IMR-90 (cell line): Measurements from ENCODE around the gene FCRL2. TPM values are rescaled to one million over a fixed set of nuclear protein-coding genes. Genes with fewer than 3 reads are reported as not detected.

Source experiments
- ATAC-seq: fragments of 200-7000 bp; cut with Tn5 transposase; 2 replicates; pipeline ENCODE4 v1.9.1; 2020; ENCODE audit warnings: low read depth, mild to moderate bottlenecking, moderate library complexity
- BruUV-seq: library from RNA; stranded (reverse); fragments of 400-500 nt; replicated peaks from 2 replicates; lab custom pipeline; 2021; lab: Mats Ljungman, UMichigan
- CTCF ChIA-PET: fragments of 300-600 bp; formaldehyde crosslinking; extraction: SDS; loops from one replicate; lab custom pipeline; 2021; ENCODE audit warnings: antibody characterized with exemption; lab: Yijun Ruan, JAX
- POLR2A ChIA-PET: fragments of 300-600 bp; sonication (Branson Sonifier 250); formaldehyde crosslinking; loops from one replicate; lab custom pipeline; 2022; ENCODE audit warnings: antibody characterized with exemption; ENCODE audit not compliant: unreplicated experiment; lab: Charles Lee
- DNase-seq: peaks from one replicate; pipeline ENCODE4 v3.0.0; 2013
- H2AFZ ChIP-seq: replicated peaks from 2 replicates; pipeline ENCODE3; 2013; ENCODE audit warnings: low read length, mild to moderate bottlenecking; ENCODE audit not compliant: poor library complexity
- H2AK5ac ChIP-seq: 2 replicates; pipeline ENCODE4 v1.6.1; 2013; ENCODE audit warnings: low read depth, low read length, inconsistent platforms
- H2AK9ac ChIP-seq: replicated peaks from 2 replicates; pipeline ENCODE3; 2013; ENCODE audit warnings: mild to moderate bottlenecking, low read depth, low read length, moderate library complexity; ENCODE audit not compliant: poor library complexity
- H2BK120ac ChIP-seq: 2 replicates; pipeline ENCODE4 v1.6.1; 2013; ENCODE audit warnings: low read depth, low read length, inconsistent platforms
- H2BK15ac ChIP-seq: 3 replicates; pipeline ENCODE4 v1.6.1; 2013; ENCODE audit warnings: low read depth, low read length, inconsistent platforms
- H2BK20ac ChIP-seq: 2 replicates; pipeline ENCODE4 v1.6.1; 2013; ENCODE audit warnings: low read depth, mild to moderate bottlenecking, inconsistent platforms, low read length, moderate library complexity
- H2BK5ac ChIP-seq: 2 replicates; pipeline ENCODE4 v1.6.1; 2013; ENCODE audit warnings: mild to moderate bottlenecking, low read depth, low read length, inconsistent platforms; ENCODE audit not compliant: poor library complexity, severe bottlenecking
- H3K14ac ChIP-seq: replicated peaks from 2 replicates; pipeline ENCODE4 v1.6.1; 2013; ENCODE audit warnings: low read depth, low read length, inconsistent platforms
- H3K18ac ChIP-seq: 2 replicates; pipeline ENCODE4 v1.6.1; 2013; ENCODE audit warnings: low read depth, low read length, control low read depth
- H3K23ac ChIP-seq: 2 replicates; pipeline ENCODE4 v1.6.1; 2013; ENCODE audit warnings: low read depth, low read length, inconsistent platforms
- H3K27ac ChIP-seq: 2 replicates; pipeline ENCODE4 v1.5.1; 2013; ENCODE audit warnings: mild to moderate bottlenecking, control low read depth, low read length; ENCODE audit not compliant: insufficient read depth
- H3K27me3 ChIP-seq: 2 replicates; pipeline ENCODE4 v1.6.1; 2013; ENCODE audit warnings: low read length; ENCODE audit not compliant: control insufficient read depth, insufficient read depth
- H3K36me3 ChIP-seq: 2 replicates; pipeline ENCODE4 v1.6.1; 2013; ENCODE audit warnings: low read length, mixed read lengths; ENCODE audit not compliant: control insufficient read depth, insufficient read depth
- H3K4ac ChIP-seq: 2 replicates; pipeline ENCODE4 v1.6.1; 2013; ENCODE audit warnings: low read depth, low read length, inconsistent platforms
- H3K4me1 ChIP-seq: 2 replicates; pipeline ENCODE4 v1.6.1; 2013; ENCODE audit warnings: low read length, mixed read lengths; ENCODE audit not compliant: control insufficient read depth, insufficient read depth
- H3K4me2 ChIP-seq: 2 replicates; pipeline ENCODE4 v1.6.1; 2013; ENCODE audit warnings: low read depth, mild to moderate bottlenecking, control low read depth, low read length, moderate library complexity
- H3K4me3 ChIP-seq: 2 replicates; pipeline ENCODE4 v1.5.1; 2013; ENCODE audit warnings: low read depth, mild to moderate bottlenecking, control low read depth, low read length, moderate library complexity; ENCODE audit not compliant: insufficient read depth
- H3K56ac ChIP-seq: 2 replicates; pipeline ENCODE4 v1.6.1; 2013; ENCODE audit warnings: low read length, inconsistent platforms; ENCODE audit not compliant: insufficient read depth; ENCODE audit errors: extremely low read depth
- H3K79me1 ChIP-seq, 2 experiments: 2 replicates each; pipeline ENCODE4 v1.6.1; 2013; ENCODE audit warnings: low read length in 2 of 2, inconsistent platforms in 1 of 2, low read depth in 1 of 2
- H3K9ac ChIP-seq: 2 replicates; pipeline ENCODE4 v1.6.1; 2013; ENCODE audit warnings: low read depth, low read length, control low read depth
- H3K9me1 ChIP-seq: 2 replicates; pipeline ENCODE4 v1.6.1; 2013; ENCODE audit warnings: low read length, inconsistent platforms; ENCODE audit not compliant: insufficient read depth
- H3K9me3 ChIP-seq: 2 replicates; pipeline ENCODE4 v1.6.1; 2013; ENCODE audit warnings: low read length; ENCODE audit not compliant: control insufficient read depth, insufficient read depth
- H4K20me1 ChIP-seq: 2 replicates; pipeline ENCODE4 v1.6.1; 2013; ENCODE audit warnings: low read length, inconsistent platforms; ENCODE audit not compliant: insufficient read depth
- H4K5ac ChIP-seq: 2 replicates; pipeline ENCODE4 v1.6.1; 2013; ENCODE audit warnings: mild to moderate bottlenecking, low read depth, low read length, control low read depth
- H4K8ac ChIP-seq, 2 experiments: 2 replicates each; pipeline ENCODE4 v1.6.1; 2013; ENCODE audit warnings: low read depth in 2 of 2, low read length in 2 of 2, control low read depth in 1 of 2, inconsistent platforms in 1 of 2
- H4K91ac ChIP-seq: 2 replicates; pipeline ENCODE4 v1.6.1; 2013; ENCODE audit warnings: low read depth, low read length, inconsistent platforms; ENCODE audit not compliant: insufficient read depth
- BHLHE40 ChIP-seq: fragments of 150-350 bp; IDR thresholded peaks from 2 replicates; pipeline ENCODE4 v1.6.1; 2016; ENCODE audit warnings: mild to moderate bottlenecking, low read depth, low read length
- FOS ChIP-seq: fragments of 150-350 bp; IDR thresholded peaks from 2 replicates; pipeline ENCODE4 v1.6.1; 2016; ENCODE audit warnings: low read depth, low read length
- MAFK ChIP-seq: IDR thresholded peaks from 2 replicates; pipeline ENCODE4 v1.6.1; 2012; ENCODE audit warnings: low read depth, low read length, improper control_type of control experiment
- MAZ ChIP-seq: IDR thresholded peaks from 2 replicates; pipeline ENCODE4 v1.6.1; 2012; ENCODE audit warnings: low read depth, mild to moderate bottlenecking, low read length, improper control_type of control experiment, moderate library complexity, borderline replicate concordance
- NFE2L2 ChIP-seq: fragments of 150-350 bp; IDR thresholded peaks from 2 replicates; pipeline ENCODE4 v1.6.1; 2016; ENCODE audit warnings: low read depth, mild to moderate bottlenecking, low read length
- POLR2A ChIP-seq: IDR thresholded peaks from 2 replicates; pipeline ENCODE4 v1.6.1; 2012; ENCODE audit warnings: mild to moderate bottlenecking, low read depth, low read length
- RAD21 ChIP-seq: IDR thresholded peaks from 2 replicates; pipeline ENCODE4 v1.6.1; 2012; ENCODE audit warnings: low read length, improper control_type of control experiment
- RCOR1 ChIP-seq: IDR thresholded peaks from 2 replicates; pipeline ENCODE4 v1.6.1; 2012; ENCODE audit warnings: mild to moderate bottlenecking, low read length, improper control_type of control experiment; ENCODE audit not compliant: insufficient replicate concordance
- RFX5 ChIP-seq: IDR thresholded peaks from 2 replicates; pipeline ENCODE4 v1.8.0; 2012; ENCODE audit warnings: low read depth, mild to moderate bottlenecking, low read length, moderate library complexity
- SMC3 ChIP-seq: fragments of 150-350 bp; IDR thresholded peaks from 2 replicates; pipeline ENCODE4 v1.6.1; 2016; ENCODE audit warnings: low read depth, mild to moderate bottlenecking, antibody characterized with exemption, low read length, moderate library complexity
- WGBS, 2 experiments: methylation state at CpG; one replicate each; pipeline versions ENCODE4 v1.1.5 to v1.1.7; 2013; ENCODE audit warnings: missing lambda C conversion rate in 2 of 2; ENCODE audit not compliant: insufficient read length in 1 of 2; ENCODE audit errors: extremely low coverage in 2 of 2; 5-methylcytosine and 5-hydroxymethylcytosine counted together
- dilution Hi-C: fragments of 300-500 bp; cut with HindIII; formaldehyde crosslinking; loops from one replicate; pipeline ENCODE4 v1.14.3; 2018; ENCODE audit warnings: low sequenced_read_pairs; ENCODE audit not compliant: unreplicated experiment
- in situ Hi-C: fragments of 300-500 bp; cut with MboI; formaldehyde crosslinking; loops from 3 replicates; pipeline ENCODE4 v1.14.3; 2019; ENCODE audit warnings: low sequenced_read_pairs, inconsistent platforms, mixed read lengths
- intact Hi-C: fragments of 100-400 bp; cut with micrococcal nuclease; formaldehyde crosslinking; loops from 2 replicates; pipeline ENCODE4 v1.10.0; 2022
- polyA plus RNA-seq, 3 experiments: library from polyadenylated mRNA; depleted of rRNA; stranded (reverse); fragments of >200 nt; gene quantifications; 2 replicates each; pipeline ENCODE4 v1.2.3, GENCODE V29; 2012; ENCODE audit warnings: low replicate concordance in 1 of 3
- total RNA-seq: library from RNA; depleted of rRNA; stranded (reverse); fragments of >200 nt; gene quantifications from 2 replicates; pipeline ENCODE4 v1.2.3, GENCODE V29; 2012
- TF ChIP-seq, protein P1 (sequence below): fragments of 150-350 bp; IDR thresholded peaks from 2 replicates; pipeline ENCODE4 v1.6.1; 2016; ENCODE audit warnings: low read depth, mild to moderate bottlenecking, low read length, moderate library complexity, borderline replicate concordance
- TF ChIP-seq, protein P2 (sequence below): fragments of 150-350 bp; IDR thresholded peaks from 2 replicates; pipeline ENCODE4 v1.6.1; 2017; ENCODE audit warnings: mild to moderate bottlenecking, antibody characterized with exemption, low read length, low read depth
- TF ChIP-seq, protein P3 (sequence below): conservative IDR thresholded peaks from 2 replicates; pipeline ENCODE4 v1.5.1; 2012; ENCODE audit warnings: mild to moderate bottlenecking, low read depth, low read length, improper control_type of control experiment

The FCRL2 gene
- total and polyA plus RNA-seq, 2 of the 4 experiments (the other 2 are of a cell fraction) = not detected

DNA sequence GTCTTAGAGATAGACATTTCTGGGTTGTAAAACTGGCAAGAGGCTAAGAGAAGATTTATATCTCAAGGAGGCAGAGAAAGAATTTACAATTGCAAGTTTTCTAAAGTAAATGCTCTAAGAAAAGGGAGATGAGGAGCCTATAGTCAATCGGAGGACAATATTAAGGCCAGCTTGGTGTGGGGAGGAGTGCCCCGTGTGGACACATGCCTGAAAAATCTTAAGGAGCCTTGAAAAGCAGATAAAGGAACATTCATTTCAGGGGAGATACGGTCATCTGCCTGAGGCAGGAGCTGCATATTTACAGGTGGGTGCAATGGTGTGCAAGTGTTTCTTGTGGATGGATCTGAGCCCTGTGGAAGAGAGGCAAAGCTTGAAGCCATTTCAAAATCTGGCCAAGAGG, 25.6 kb downstream of the FCRL2 start:
- Histone ChIP-seq H2BK120ac (no peak overlapping the region), H2BK15ac (no peak overlapping the region), H3K9ac (no peak overlapping the region), H3K9me1 (no peaks in the 10 kb centered on the region), H4K20me1 (no peaks in the 10 kb centered on the region), H2BK5ac (no peak overlapping the region), H3K9me3 (no peaks in the 10 kb centered on the region), H3K36me3 (no peaks in the 10 kb centered on the region), H4K91ac (no peak overlapping the region), H3K4me2 (no peak overlapping the region), H3K79me1 (no peaks in the 10 kb centered on the region), H2BK20ac (no peak overlapping the region), H2AK5ac (no peak overlapping the region), H3K27me3 (no peaks in the 10 kb centered on the region), H3K18ac (no peak overlapping the region), H4K5ac (no peak overlapping the region), H4K8ac (no peak overlapping the region), H3K56ac (no peak overlapping the region), H3K23ac (no peak overlapping the region), H3K14ac (no peak overlapping the region), H3K4ac (no peak overlapping the region), H3K27ac (no peak overlapping the region), H3K4me3 (no peak overlapping the region), H2AFZ (no peak overlapping the region), H2AK9ac (no peak overlapping the region), H3K4me1 (no peaks in the 10 kb centered on the region)
- 47% methylated on average over 3 of the region's 3 CpGs; no CpG with 5 or more reads in 1 of the 2 experiments for WGBS, 2 experiments
- intact Hi-C loops (no loop called here), in situ Hi-C loops (no loop called here), dilution Hi-C loops (no loop called here)
- ChIA-PET POLR2A (no interaction called here), CTCF (no interaction called here)
- DNase-seq (no peak), ATAC-seq (no peak)
- BruUV-seq = no TSS peak
- TF ChIP-seq BHLHE40 (no peak), RFX5 (no peak), RAD21 (no peak), MAZ (no peak), MAFK (no peak), NFE2L2 (no peak), RCOR1 (no peak), POLR2A (no peak), SMC3 (no peak), FOS (no peak)
- TF ChIP-seq, protein P1, sequence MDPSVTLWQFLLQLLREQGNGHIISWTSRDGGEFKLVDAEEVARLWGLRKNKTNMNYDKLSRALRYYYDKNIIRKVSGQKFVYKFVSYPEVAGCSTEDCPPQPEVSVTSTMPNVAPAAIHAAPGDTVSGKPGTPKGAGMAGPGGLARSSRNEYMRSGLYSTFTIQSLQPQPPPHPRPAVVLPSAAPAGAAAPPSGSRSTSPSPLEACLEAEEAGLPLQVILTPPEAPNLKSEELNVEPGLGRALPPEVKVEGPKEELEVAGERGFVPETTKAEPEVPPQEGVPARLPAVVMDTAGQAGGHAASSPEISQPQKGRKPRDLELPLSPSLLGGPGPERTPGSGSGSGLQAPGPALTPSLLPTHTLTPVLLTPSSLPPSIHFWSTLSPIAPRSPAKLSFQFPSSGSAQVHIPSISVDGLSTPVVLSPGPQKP = no peak
- TF ChIP-seq, protein P2, sequence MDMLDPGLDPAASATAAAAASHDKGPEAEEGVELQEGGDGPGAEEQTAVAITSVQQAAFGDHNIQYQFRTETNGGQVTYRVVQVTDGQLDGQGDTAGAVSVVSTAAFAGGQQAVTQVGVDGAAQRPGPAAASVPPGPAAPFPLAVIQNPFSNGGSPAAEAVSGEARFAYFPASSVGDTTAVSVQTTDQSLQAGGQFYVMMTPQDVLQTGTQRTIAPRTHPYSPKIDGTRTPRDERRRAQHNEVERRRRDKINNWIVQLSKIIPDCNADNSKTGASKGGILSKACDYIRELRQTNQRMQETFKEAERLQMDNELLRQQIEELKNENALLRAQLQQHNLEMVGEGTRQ = no peak
- TF ChIP-seq, protein P3, sequence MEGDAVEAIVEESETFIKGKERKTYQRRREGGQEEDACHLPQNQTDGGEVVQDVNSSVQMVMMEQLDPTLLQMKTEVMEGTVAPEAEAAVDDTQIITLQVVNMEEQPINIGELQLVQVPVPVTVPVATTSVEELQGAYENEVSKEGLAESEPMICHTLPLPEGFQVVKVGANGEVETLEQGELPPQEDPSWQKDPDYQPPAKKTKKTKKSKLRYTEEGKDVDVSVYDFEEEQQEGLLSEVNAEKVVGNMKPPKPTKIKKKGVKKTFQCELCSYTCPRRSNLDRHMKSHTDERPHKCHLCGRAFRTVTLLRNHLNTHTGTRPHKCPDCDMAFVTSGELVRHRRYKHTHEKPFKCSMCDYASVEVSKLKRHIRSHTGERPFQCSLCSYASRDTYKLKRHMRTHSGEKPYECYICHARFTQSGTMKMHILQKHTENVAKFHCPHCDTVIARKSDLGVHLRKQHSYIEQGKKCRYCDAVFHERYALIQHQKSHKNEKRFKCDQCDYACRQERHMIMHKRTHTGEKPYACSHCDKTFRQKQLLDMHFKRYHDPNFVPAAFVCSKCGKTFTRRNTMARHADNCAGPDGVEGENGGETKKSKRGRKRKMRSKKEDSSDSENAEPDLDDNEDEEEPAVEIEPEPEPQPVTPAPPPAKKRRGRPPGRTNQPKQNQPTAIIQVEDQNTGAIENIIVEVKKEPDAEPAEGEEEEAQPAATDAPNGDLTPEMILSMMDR = no peak
